ENCODE measurements around the gene CMTM8. TPM values are rescaled to one million over a fixed set of nuclear protein-coding genes. Genes with fewer than 3 reads are reported as not detected.

CMTM8 gene
- polyA plus RNA-seq, 1 experiment, result 0.31 TPM

DNA sequence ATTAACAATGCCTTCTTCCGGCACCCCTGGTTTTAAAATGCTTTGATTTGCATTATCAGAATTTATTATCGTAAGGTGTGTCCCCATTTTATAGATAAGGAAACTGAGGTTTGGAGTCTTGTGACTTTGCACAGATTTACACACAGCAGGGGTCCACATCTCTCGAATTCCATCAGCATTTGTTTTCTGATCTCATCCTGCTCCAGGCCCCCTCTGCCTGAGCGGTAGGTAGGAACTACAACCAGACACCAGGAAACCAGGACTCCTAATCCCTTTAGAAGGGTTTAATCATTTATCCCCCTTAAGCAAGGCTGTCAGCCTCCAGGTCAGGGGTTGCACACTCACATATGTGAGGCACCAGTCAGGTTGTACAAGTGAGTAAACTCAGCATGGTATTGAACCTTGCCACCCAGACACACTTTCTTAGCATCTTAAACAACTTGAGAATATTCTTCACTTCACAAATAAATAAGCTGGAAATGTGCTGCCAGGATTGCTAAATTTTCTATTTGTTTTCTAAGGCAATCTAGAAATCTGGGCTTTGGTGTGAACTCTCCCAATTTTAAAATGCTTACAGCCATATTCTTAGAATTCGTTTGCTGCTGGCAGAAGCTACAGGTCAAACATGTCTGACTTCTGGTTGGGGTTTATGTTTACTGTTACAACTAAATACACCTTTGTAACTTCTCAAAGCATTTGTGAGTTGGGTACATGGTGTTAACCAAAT, 121.4 kb downstream of the CMTM8 start:
- H3K4me3 ChIP-seq (ENCODE audit: low read depth, low read length), result no peak overlapping the region
- TF ChIP-seq, protein P1, sequence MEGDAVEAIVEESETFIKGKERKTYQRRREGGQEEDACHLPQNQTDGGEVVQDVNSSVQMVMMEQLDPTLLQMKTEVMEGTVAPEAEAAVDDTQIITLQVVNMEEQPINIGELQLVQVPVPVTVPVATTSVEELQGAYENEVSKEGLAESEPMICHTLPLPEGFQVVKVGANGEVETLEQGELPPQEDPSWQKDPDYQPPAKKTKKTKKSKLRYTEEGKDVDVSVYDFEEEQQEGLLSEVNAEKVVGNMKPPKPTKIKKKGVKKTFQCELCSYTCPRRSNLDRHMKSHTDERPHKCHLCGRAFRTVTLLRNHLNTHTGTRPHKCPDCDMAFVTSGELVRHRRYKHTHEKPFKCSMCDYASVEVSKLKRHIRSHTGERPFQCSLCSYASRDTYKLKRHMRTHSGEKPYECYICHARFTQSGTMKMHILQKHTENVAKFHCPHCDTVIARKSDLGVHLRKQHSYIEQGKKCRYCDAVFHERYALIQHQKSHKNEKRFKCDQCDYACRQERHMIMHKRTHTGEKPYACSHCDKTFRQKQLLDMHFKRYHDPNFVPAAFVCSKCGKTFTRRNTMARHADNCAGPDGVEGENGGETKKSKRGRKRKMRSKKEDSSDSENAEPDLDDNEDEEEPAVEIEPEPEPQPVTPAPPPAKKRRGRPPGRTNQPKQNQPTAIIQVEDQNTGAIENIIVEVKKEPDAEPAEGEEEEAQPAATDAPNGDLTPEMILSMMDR (IDR thresholded peaks at IDR 0.05; ENCODE audit: low read depth, low read length), result no peak
- DNase-seq (ENCODE audit: low read depth, low spot score), result no peak
- H3K27ac ChIP-seq (ENCODE audit: low read depth, low read length), result no peak overlapping the region
- peaks cover 23% of the 10 kb centered on the region for H3K27me3 ChIP-seq (ENCODE audit: control insufficient read depth, insufficient read depth, low read length)
- H3K9me3 ChIP-seq (ENCODE audit: control insufficient read depth, insufficient read depth, low read length), result no peaks in the 10 kb centered on the region
- POLR2A ChIA-PET, result no interaction called here
- CTCF ChIA-PET, result interaction anchor here (0.5 to 1.3 kb wide), 2 partner anchors 9 to 15 kb away, joined by 3 read pairs; no protein-coding TSS in a partner anchor

GRCh38 chr3:32360493-32360827, 122.0 kb downstream of the CMTM8 start:
- POLR2A ChIA-PET, result no interaction called here
- TF ChIP-seq, protein P1 (IDR thresholded peaks at IDR 0.05; ENCODE audit: low read depth, low read length), result no peak
- CTCF ChIA-PET, result interaction anchor here (0.5 to 1.3 kb wide), 2 partner anchors 8 to 14 kb away, joined by 3 read pairs; no protein-coding TSS in a partner anchor

GRCh38 chr3:32366638-32367397, 128.3 kb downstream of the CMTM8 start:
- H3K9me3 ChIP-seq (ENCODE audit: control insufficient read depth, insufficient read depth, low read length), result no peaks in the 10 kb centered on the region
- H3K27me3 ChIP-seq (ENCODE audit: control insufficient read depth, insufficient read depth, low read length), result peaks cover 11% of the 10 kb centered on the region
- no peak overlapping the region for H3K4me3 ChIP-seq (ENCODE audit: low read depth, low read length)
- no peak overlapping the region for H3K27ac ChIP-seq (ENCODE audit: low read depth, low read length)
- no peak for DNase-seq (ENCODE audit: low read depth, low spot score)
- TF ChIP-seq, protein P1 (IDR thresholded peaks at IDR 0.05; ENCODE audit: low read depth, low read length), result no peak
- POLR2A ChIA-PET, result no interaction called here
- CTCF ChIA-PET, result interaction anchor here (0.6 to 1.8 kb wide), 3 partner anchors 9 to 118 kb away, joined by 5 to 13 read pairs (median 5); no protein-coding TSS in a partner anchor

More at GRCh38 chr3:32360493-32360827, 122.0 kb downstream of the CMTM8 start:
- no peak for DNase-seq (ENCODE audit: low read depth, low spot score)
- Histone ChIP-seq H3K27ac (ENCODE audit: low read depth, low read length) (no peak overlapping the region), H3K9me3 (ENCODE audit: control insufficient read depth, insufficient read depth, low read length) (no peaks in the 10 kb centered on the region), H3K27me3 (ENCODE audit: control insufficient read depth, insufficient read depth, low read length) (peaks cover 23% of the 10 kb centered on the region), H3K4me3 (ENCODE audit: low read depth, low read length) (no peak overlapping the region)

GRCh38 chr3:32367442-32367841, 129.0 kb downstream of the CMTM8 start:
- Histone ChIP-seq H3K4me3 (ENCODE audit: low read depth, low read length) (no peak overlapping the region), H3K27me3 (ENCODE audit: control insufficient read depth, insufficient read depth, low read length) (peaks cover 10% of the 10 kb centered on the region), H3K27ac (ENCODE audit: low read depth, low read length) (no peak overlapping the region), H3K9me3 (ENCODE audit: control insufficient read depth, insufficient read depth, low read length) (no peaks in the 10 kb centered on the region)
- DNase-seq (ENCODE audit: low read depth, low spot score), result no peak
- ChIA-PET POLR2A (no interaction called here), CTCF (interaction anchor here (0.6 to 1.8 kb wide), 2 partner anchors 8 to 118 kb away, joined by 5 to 13 read pairs; no protein-coding TSS in a partner anchor)
- TF ChIP-seq, protein P1 (IDR thresholded peaks at IDR 0.05; ENCODE audit: low read depth, low read length), result no peak

Measured in AG04450 (cell line).